ENCODE data around the gene INPP5E. TPM values are rescaled to one million over a fixed set of nuclear protein-coding genes. Genes with fewer than 3 reads are reported as not detected.

Gene INPP5E
- total RNA-seq, 1 experiment from 2014 or later: 10.7 TPM

DNA sequence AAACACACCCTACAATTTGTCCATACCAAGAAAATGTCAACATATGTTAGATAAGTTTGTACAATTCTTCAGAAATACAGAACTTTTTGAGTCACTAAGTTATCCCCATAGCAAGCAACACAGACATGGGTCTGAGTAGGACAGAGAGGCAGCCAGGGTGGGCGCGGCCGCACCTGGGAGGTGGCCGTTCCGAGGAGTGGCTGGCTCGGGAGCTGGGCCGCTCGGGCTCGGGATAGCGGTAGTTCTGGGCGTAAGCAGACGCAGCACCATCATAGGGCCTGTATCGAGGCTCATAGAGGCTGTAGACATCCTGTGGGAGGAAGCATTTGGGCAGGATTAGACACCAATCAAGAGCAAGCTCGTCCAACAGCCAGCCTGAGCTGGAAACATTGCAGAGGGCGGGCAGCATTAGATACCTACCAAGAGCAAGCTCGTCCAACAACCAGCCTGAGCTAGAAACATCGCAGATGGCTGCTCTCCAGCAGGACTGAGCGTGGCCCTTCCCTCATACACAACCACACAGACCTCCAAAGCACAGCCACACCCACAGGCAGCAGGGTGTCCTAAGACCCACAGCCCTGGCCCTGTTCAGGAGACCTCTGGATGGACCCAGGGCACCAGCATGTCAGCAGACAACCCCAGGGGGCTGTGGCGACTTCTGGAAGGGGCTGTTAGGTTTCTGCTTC is 32.3 kb upstream of the INPP5E start:
- intact Hi-C loops (cut with micrococcal nuclease): no loop called here
- no peak overlapping the region for H3K4me3 ChIP-seq (ENCODE audit: low read length)
- no peaks in the 10 kb centered on the region for H3K4me1 ChIP-seq (ENCODE audit: insufficient read depth, low read length)
- BruUV-seq (replicated peaks): no TSS peak
- no peak for ATAC-seq
- no peak for DNase-seq
- H3K36me3 ChIP-seq (ENCODE audit: low read depth, low read length): peaks cover 12% of the 10 kb centered on the region; the same call in 1 of the 2 replicates
- H3K27ac ChIP-seq (ENCODE audit: low read length): no peak overlapping the region
- H2AFZ ChIP-seq (ENCODE audit: low read length): no peak overlapping the region
- H3K79me2 ChIP-seq (ENCODE audit: low read length): peaks cover 53% of the 10 kb centered on the region
- no peaks in the 10 kb centered on the region for H3K9me3 ChIP-seq (ENCODE audit: low read length)
- H3K4me2 ChIP-seq (ENCODE audit: low read length): no peak overlapping the region
- POLR2A ChIA-PET (ENCODE audit: unreplicated experiment): no interaction called here
- no peaks in the 10 kb centered on the region for H4K20me1 ChIP-seq (ENCODE audit: low read length)
- H3K9me2 ChIP-seq (replicated peaks; ENCODE audit: low read length): no peaks in the 10 kb centered on the region
- no peaks in the 10 kb centered on the region for H3F3A ChIP-seq (ENCODE audit: low read length, unreplicated experiment)
- H3K9ac ChIP-seq (ENCODE audit: low read length): no peak overlapping the region
- no peak for TF ChIP-seq EZH2 (IDR thresholded peaks at IDR 0.05; ENCODE audit: low read length, unreplicated experiment)
- no peak for TF ChIP-seq EZH2phosphoT487 (IDR thresholded peaks at IDR 0.05; ENCODE audit: borderline replicate concordance, low read length)
- TF ChIP-seq, protein P1, sequence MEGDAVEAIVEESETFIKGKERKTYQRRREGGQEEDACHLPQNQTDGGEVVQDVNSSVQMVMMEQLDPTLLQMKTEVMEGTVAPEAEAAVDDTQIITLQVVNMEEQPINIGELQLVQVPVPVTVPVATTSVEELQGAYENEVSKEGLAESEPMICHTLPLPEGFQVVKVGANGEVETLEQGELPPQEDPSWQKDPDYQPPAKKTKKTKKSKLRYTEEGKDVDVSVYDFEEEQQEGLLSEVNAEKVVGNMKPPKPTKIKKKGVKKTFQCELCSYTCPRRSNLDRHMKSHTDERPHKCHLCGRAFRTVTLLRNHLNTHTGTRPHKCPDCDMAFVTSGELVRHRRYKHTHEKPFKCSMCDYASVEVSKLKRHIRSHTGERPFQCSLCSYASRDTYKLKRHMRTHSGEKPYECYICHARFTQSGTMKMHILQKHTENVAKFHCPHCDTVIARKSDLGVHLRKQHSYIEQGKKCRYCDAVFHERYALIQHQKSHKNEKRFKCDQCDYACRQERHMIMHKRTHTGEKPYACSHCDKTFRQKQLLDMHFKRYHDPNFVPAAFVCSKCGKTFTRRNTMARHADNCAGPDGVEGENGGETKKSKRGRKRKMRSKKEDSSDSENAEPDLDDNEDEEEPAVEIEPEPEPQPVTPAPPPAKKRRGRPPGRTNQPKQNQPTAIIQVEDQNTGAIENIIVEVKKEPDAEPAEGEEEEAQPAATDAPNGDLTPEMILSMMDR (conservative IDR thresholded peaks at IDR 0.05; ENCODE audit: low read depth, low read length): no peak
- CTCF ChIA-PET: no interaction called here
- no peaks in the 10 kb centered on the region for H3K27me3 ChIP-seq (ENCODE audit: low read length)

DNA sequence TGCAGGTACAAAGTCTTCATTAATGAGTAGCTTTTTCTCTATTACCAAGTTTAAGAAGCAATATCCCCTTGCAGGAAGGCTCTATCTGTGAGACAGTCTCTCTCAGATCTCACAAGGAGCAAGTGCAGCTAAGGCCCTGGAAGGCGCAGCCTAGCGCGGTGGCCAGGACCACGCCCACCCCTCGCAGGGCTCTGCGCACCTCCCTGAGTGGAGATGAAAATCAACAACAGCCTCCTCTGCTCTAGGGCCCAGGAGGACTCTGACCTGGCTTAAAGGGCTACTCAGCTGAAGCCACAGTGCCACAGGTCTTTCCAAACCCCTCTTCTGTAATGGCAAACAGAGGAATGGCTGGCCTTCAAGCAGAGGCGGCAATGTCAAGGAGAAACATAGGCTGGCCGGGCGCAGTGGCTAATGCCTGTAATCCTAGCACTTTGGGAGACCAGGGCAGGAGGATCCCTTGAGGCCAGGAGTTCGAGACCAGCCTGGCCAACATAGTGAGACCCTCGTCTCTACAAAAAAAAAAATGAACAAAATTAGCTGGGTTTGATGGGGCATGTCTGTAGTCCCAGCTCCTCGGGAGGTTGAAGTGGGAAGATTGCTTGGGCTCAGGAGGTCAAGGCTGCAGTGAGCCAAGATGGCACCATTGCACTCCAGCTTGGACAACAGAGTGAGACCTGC is 31.3 kb upstream of the INPP5E start:
- TF ChIP-seq, protein P1 (conservative IDR thresholded peaks at IDR 0.05; ENCODE audit: low read depth, low read length): no peak
- no peak for TF ChIP-seq EZH2phosphoT487 (IDR thresholded peaks at IDR 0.05; ENCODE audit: borderline replicate concordance, low read length)
- no peak for TF ChIP-seq EZH2 (IDR thresholded peaks at IDR 0.05; ENCODE audit: low read length, unreplicated experiment)
- Histone ChIP-seq H3K79me2 (ENCODE audit: low read length) (peaks cover 48% of the 10 kb centered on the region), H3K9ac (ENCODE audit: low read length) (no peak overlapping the region), H3K27me3 (ENCODE audit: low read length) (no peaks in the 10 kb centered on the region), H3K9me3 (ENCODE audit: low read length) (no peaks in the 10 kb centered on the region), H3F3A (ENCODE audit: low read length, unreplicated experiment) (no peaks in the 10 kb centered on the region), H4K20me1 (ENCODE audit: low read length) (no peaks in the 10 kb centered on the region), H3K27ac (ENCODE audit: low read length) (no peak overlapping the region), H3K4me3 (ENCODE audit: low read length) (no peak overlapping the region), H2AFZ (ENCODE audit: low read length) (no peak overlapping the region), H3K4me2 (ENCODE audit: low read length) (no peak overlapping the region), H3K4me1 (ENCODE audit: insufficient read depth, low read length) (no peaks in the 10 kb centered on the region), H3K36me3 (ENCODE audit: low read depth, low read length) (peaks cover 4% of the 10 kb centered on the region), H3K9me2 (replicated peaks; ENCODE audit: low read length) (no peaks in the 10 kb centered on the region)
- POLR2A ChIA-PET (ENCODE audit: unreplicated experiment): no interaction called here
- BruUV-seq (replicated peaks): no TSS peak
- intact Hi-C loops (cut with micrococcal nuclease): no loop called here
- DNase-seq: no peak
- CTCF ChIA-PET: no interaction called here
- no peak for ATAC-seq

DNA sequence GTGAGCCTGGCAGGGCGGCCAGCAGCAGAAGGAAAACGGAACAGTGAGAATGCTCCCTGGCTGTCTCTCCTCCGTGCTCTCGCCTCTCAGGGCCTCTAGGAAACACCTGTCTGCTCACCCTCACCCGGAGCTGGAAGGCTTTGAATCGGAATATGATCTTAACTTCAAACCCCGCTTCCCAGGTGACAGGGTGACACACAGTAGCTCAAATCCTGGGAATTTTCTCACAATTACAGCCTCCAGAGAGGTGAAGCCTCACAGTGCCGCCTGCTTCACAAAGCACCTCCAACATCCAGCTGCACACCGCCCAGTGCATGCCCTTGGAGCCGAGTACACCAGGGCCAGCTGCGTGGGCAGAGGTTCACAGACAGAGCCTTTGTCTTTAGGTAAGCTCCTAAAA is 30.7 kb upstream of the INPP5E start:
- no peaks in the 10 kb centered on the region for H3K9me3 ChIP-seq (ENCODE audit: low read length)
- intact Hi-C loops (cut with micrococcal nuclease): no loop called here
- DNase-seq: no peak
- H3K79me2 ChIP-seq (ENCODE audit: low read length): peaks cover 48% of the 10 kb centered on the region
- no TSS peak for BruUV-seq (replicated peaks)
- no peak overlapping the region for H3K4me3 ChIP-seq (ENCODE audit: low read length)
- CTCF ChIA-PET: no interaction called here
- no peak overlapping the region for H3K27ac ChIP-seq (ENCODE audit: low read length)
- no peaks in the 10 kb centered on the region for H3K27me3 ChIP-seq (ENCODE audit: low read length)
- no peak for TF ChIP-seq EZH2phosphoT487 (IDR thresholded peaks at IDR 0.05; ENCODE audit: borderline replicate concordance, low read length)
- no peak for TF ChIP-seq EZH2 (IDR thresholded peaks at IDR 0.05; ENCODE audit: low read length, unreplicated experiment)
- TF ChIP-seq, protein P1 (conservative IDR thresholded peaks at IDR 0.05; ENCODE audit: low read depth, low read length): no peak
- H3K36me3 ChIP-seq (ENCODE audit: low read depth, low read length): peaks cover 4% of the 10 kb centered on the region
- ATAC-seq: no peak
- no peaks in the 10 kb centered on the region for H3F3A ChIP-seq (ENCODE audit: low read length, unreplicated experiment)
- no peaks in the 10 kb centered on the region for H3K9me2 ChIP-seq (replicated peaks; ENCODE audit: low read length)
- POLR2A ChIA-PET (ENCODE audit: unreplicated experiment): no interaction called here
- no peak overlapping the region for H3K9ac ChIP-seq (ENCODE audit: low read length)
- no peak overlapping the region for H2AFZ ChIP-seq (ENCODE audit: low read length)
- no peaks in the 10 kb centered on the region for H3K4me1 ChIP-seq (ENCODE audit: insufficient read depth, low read length)
- H3K4me2 ChIP-seq (ENCODE audit: low read length): no peak overlapping the region
- no peaks in the 10 kb centered on the region for H4K20me1 ChIP-seq (ENCODE audit: low read length)

Measured in PC-3 (cell line).